SU-DHL-6 (cell line): Measurements from ENCODE around the gene HOXC10.

Experiments used
- CTCF ChIP-seq: fragments of 200-600 bp; sonication (generic); IDR thresholded peaks from one replicate; pipeline ENCODE4 v1.5.1; 2017; ENCODE audit warnings: antibody characterized with exemption, mild to moderate bottlenecking, low read length, moderate library complexity; ENCODE audit not compliant: insufficient read depth, poor library complexity, severe bottlenecking
- EZH2phosphoT487 ChIP-seq: fragments of 200-600 bp; sonication (generic), shearing (Covaris generic); conservative IDR thresholded peaks from 2 replicates; pipeline ENCODE4 v1.6.1; 2018; ENCODE audit warnings: mild to moderate bottlenecking, antibody characterized with exemption, low read length, moderate library complexity, mixed read lengths

DNA sequence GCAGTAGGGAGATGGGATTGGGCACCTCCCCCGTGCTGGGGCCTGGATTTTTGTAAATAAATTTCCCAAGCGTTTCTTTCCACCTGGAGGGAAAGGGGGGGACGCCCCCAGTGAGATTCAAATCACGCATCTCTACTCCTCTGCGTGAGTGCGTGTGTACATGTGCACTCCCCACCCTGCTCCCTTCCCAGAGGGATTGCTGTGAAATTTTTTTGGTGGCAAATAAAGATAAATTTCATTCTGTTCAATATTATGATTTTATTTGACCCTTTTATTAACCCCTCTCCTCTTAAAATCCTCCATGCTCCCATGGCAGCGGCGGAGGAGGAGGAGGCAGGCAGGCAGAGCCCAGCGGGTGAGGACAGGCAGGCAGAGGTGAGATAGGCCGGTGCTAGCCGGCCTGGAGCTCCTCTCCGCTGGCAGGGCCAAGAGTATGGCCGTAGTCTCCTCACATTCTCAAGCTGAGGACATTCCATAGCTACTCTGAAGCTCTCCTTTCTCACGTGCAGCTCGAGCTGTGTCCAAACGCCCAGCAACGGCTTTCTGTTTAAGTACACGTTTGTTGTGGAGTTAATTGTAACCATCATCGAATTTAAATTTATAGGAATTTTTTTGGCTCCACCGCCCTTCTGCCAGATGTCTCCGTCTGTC lies 8.6 kb upstream of the HOXC10 start:
- TF ChIP-seq CTCF (no peak), EZH2phosphoT487 (no peak)
